Superior temporal gyrus (tissue), 1 donor: ENCODE results near the gene TRMT2A.
"Not testable (repeated sequence)": the region's sequence is repeated elsewhere in the genome, so short reads cannot be mapped to it uniquely, and the experiment has no call there.

Experiments
- DNase-seq: peaks from one replicate; pipeline ENCODE4 v3.0.0-alpha.2; 2016; ENCODE audit errors: extremely low spot score

Gene TRMT2A

DNA sequence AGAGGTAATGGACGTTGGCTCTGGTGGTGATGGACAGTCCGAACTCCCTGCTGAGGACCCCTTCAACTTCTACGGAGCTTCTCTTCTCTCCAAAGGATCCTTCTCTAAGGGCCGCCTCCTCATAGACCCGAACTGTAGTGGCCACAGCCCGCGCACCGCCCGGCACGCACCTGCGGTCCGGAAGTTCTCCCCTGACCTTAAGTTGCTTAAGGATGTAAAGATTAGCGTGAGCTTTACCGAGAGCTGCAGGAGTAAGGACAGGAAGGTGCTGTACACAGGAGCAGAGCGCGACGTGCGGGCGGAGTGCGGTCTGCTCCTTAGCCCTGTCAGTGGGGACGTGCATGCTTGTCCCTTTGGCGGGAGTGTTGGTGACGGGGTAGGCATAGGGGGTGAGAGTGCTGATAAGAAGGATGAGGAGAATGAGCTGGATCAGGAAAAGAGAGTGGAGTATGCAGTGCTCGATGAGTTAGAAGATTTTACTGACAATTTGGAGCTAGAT lies 30.9 kb downstream of the TRMT2A start:
- DNase-seq: no peak

DNA sequence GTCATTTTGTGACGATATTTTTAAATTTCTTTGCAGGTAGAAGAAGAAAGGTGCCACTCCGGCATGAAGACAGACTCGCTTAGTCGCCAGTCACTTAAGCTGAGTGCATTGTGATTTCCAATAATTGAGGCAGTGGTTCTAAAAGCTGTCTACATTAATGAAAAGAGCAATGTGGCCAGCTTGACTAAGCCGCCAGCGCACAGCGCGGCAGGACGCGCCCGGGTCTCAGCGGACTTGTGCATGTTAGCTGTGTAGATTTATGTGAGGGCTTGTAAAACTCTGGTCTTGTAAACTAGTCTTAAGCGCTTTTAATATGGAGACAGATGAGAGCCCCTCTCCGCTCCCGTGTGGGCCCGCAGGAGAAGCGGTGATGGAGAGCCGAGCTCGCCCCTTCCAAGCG lies 31.4 kb downstream of the TRMT2A start:
- no peak for DNase-seq

- no peak for DNase-seq
Observed at GRCh38 chr22:20084547-20085413, 32.2 kb downstream of the TRMT2A start.

GRCh38 chr22:20083891-20084546 lies 33.0 kb downstream of the TRMT2A start:
- no peak for DNase-seq

- no peak for DNase-seq
Observed at GRCh38 chr22:20083157-20083890, 33.7 kb downstream of the TRMT2A start.

- DNase-seq: no peak
Observed at GRCh38 chr22:20080776-20081654, 36.0 kb downstream of the TRMT2A start.

DNA sequence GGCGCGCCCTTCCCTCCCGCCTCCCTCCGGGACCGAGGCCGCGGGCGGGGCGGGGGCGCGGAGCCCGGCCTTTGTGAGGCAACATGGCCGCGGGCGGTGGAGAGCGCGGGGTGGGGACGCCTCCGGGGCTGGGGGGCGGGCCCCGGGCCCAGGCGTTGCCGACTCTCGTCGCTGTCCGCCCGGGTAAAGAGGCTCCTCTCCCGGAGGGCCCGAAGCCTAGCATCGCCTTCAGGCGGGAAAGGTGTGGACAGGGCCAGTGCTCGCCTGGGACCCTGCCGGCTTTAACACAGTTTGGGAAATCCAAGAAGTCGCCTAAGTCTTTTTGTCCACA lies 36.6 kb downstream of the TRMT2A start:
- DNase-seq: peak; percentile 16

DNA sequence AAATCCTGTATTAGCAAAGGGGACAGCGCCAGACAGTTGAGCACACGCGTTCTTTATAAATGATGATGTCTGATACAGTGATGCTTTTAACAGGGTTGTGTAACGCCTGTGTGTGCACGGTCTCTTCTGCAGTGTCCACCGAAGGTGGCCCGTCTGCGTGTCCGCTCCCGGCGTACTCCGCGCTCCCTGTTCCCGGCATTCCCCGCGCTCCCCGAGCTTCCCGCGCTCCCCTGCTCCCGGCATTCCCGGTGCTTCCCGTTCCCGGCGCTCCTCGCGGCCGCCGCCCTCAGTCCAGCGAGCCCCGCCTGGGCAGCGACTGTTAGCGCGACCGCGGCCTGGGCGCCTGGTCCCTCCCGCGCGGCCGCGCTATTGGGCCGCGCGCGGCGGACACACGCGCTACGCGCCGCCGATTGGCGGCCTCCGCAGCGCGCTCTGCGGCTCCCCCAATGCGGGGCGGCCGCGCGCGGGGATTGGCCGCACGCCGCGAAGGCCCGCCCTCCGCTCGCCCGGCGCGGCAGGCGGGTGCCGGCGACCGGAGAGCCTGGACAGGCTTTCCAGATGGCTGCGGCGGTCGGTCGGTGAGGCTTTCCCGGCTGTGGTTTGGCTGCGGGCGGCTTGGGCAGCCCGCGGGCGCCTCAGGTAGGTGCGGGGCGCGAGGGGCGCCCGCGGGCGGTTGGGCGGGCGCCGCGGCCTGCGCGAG lies 37.1 kb downstream of the TRMT2A start, which contains the start of gene DGCR8:
Gene DGCR8, plus strand, starts transcription at position 497 of the 700 bp plus-strand sequence. CDS start 5,723 bp downstream, outside the sequence.
- DNase-seq: peak; percentile 95

GRCh38 chr22:20076627-20077172 lies 40.3 kb downstream of the TRMT2A start:
- no peak for DNase-seq

GRCh38 chr22:20071524-20071972 lies 45.5 kb downstream of the TRMT2A start:
- DNase-seq: no peak

DNA sequence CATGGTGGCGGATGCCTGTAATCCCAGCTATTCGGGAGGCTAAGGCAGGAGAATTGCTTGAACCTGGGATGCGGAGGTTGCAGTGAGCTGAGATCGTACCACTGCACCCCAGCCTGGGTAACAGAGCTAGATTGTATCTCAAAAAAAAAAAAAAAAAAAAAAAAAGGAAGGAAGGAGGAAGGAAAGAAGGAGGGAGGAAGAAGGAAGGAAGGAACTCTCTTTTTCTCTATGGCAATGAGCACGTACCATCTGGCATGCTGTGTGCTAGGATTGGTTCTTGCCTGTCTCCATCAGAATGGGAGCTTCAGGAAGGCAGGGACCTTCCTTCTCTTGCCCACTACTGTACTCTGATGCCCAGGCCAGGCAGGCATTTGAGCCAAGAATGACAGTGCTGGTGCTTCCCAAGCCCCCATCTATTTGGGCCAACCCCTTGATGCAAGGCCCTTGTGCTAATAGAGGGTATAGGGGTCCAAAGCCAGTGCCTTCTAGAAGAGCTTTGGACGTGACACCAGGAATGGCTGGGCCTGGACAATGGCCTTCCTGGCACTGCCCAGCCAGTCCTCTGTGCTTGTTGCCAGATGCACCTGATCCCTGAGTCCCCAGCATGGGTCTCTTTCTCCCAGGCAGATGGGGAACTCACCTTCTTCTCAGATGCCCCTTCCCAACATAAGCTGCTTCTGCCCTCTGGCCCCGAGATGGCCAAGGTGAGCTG lies 47.5 kb downstream of the TRMT2A start:
- no peak for DNase-seq

DNA sequence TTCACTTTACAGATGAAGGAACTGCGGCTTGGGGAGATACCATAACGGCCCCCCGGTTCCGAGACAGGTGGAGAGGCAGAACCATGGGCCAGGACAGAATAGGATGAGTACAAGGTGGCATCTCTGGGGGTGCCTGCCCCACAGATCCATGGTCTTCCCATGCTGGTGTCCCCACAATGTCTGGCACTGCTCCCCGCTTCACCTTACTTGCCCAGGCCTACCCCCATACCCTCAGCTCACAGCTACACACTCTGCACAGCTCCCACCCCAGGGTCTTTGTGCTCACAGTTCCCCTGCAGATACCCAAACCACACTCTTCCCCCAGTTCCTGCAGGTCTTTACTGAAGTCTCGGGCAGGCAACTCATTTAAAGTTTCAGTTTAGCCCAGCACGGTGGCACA lies 48.4 kb downstream of the TRMT2A start:
- DNase-seq: no peak

GRCh38 chr22:20067384-20067682 lies 49.7 kb downstream of the TRMT2A start:
- not testable (repeated sequence) for DNase-seq

DNA sequence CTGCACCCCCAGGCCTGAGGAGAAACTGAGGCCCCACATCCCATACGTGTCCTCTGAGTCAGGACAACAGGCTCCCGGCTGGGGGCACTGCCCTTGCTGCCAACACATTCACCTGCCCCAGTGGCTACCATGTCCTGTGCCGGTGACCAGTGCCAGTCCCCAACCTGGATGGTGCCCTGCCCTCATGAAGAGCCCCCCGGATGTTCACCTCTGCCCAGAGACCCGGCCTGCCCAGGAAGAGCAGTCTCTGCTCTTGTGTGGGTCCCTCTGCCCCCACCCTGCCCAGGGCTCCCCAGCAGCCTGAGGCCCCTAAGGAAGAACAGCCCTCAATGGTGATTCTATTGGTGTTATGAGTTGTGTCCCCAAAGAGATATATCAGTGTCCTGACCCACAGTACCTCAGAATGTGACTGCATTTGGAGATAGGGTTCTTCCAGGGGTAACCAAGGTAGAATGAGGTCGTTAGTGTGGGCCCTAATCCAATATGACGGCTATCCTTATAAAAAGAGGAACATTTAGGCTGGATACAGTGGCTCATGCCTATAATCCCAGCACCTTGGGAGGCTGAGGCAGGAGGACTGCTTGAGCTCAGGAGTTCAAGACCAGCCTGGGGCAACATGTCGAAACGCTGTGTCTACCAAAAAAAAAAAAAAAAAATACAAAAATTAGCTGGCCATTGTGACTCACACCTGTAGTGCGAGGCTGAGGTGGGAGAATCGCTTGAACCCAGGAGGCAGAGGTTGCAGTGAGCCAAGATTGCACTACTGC lies 50.2 kb downstream of the TRMT2A start:
- no peak for DNase-seq

GRCh38 chr22:20065896-20066616 lies 51.0 kb downstream of the TRMT2A start:
- DNase-seq: no peak

GRCh38 chr22:20064545-20065262 lies 52.3 kb downstream of the TRMT2A start:
- DNase-seq: no peak

DNA sequence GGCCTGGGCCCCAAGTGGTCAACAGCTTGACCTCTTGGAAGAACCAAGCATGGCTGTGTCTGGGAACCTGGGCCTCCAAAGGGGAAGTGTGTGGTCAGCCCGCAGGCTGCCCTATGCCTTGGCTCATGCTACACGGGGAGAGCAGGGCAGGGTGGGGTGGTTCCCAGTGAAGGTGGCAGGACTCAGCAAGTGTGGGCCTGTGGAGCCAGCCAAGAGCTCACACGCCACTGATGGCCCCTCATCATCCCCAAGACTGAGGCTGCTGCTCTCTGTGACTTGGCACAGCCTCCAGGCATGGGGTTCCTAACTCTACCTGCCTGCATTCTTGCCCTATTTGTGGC lies 52.9 kb downstream of the TRMT2A start:
- no peak for DNase-seq
